K562 (cell line): ENCODE results near the gene BATF. TPM values are rescaled to one million over a fixed set of nuclear protein-coding genes. Genes with fewer than 3 reads are reported as not detected.

Source experiments
- ATAC-seq: fragments of 200-7000 bp; cut with Tn5 transposase; 3 replicates; pipeline ENCODE4 v1.9.1; 2020; ENCODE audit warnings: moderate library complexity
- BruUV-seq: library from RNA; stranded (reverse); fragments of 400-500 nt; replicated peaks from 2 replicates; lab custom pipeline; 2021; lab: Mats Ljungman, UMichigan
- CTCF ChIA-PET: fragments of 300-600 bp; formaldehyde crosslinking; extraction: SDS; loops from one replicate; lab custom pipeline; 2021; ENCODE audit warnings: low intra/inter-chr PET ratio; lab: Yijun Ruan, JAX
- POLR2A ChIA-PET: fragments of 300-600, 350-650 bp; sonication (Branson Sonifier 250); formaldehyde crosslinking; extraction: SDS; loops from one replicate; lab custom pipeline; 2021; ENCODE audit warnings: antibody characterized with exemption, inconsistent platforms; lab: Yijun Ruan, JAX
- DNase-seq, 4 experiments: peaks; one replicate each; pipeline versions ENCODE4 v3.0.0 to v3.0.0-alpha.2; 2011 to 2018; ENCODE audit warnings: low spot score in 3 of 4, mixed read lengths in 3 of 4; ENCODE audit errors: extremely low read depth in 1 of 4
- FAIRE-seq: peaks from 2 replicates; lab custom pipeline; 2011; peaks lifted over from hg19 to GRCh38; lab: Jason Lieb, UNC
- H2AFZ ChIP-seq: 2 replicates; pipeline ENCODE4 v1.6.0; 2011; ENCODE audit warnings: low read depth, low read length, control low read depth, inconsistent platforms
- H3K27ac ChIP-seq: fragments of 200-600 bp; 3 replicates; pipeline ENCODE4 v1.8.0; 2011; ENCODE audit warnings: low read depth, mild to moderate bottlenecking, control low read depth, inconsistent platforms, low read length, moderate library complexity, mixed read lengths; ENCODE audit errors: extremely low read depth
- H3K27me3 ChIP-seq, 2 experiments: fragments of 300-600 bp in 1 of 2; 2 replicates in 1 of 2; 3 replicates in 1 of 2; pipeline versions ENCODE4 v1.6.0 to v1.8.0; 2011; ENCODE audit warnings: inconsistent platforms in 2 of 2, low read length in 2 of 2, mild to moderate bottlenecking in 1 of 2, mixed read lengths in 1 of 2, moderate library complexity in 1 of 2; ENCODE audit not compliant: control insufficient read depth in 2 of 2, insufficient read depth in 2 of 2
- H3K36me3 ChIP-seq: fragments of 300-600 bp; 3 replicates; pipeline ENCODE4 v1.8.0; 2011; ENCODE audit warnings: mild to moderate bottlenecking, low read length, inconsistent platforms; ENCODE audit not compliant: control insufficient read depth, insufficient read depth
- H3K4me1 ChIP-seq, 2 experiments: fragments of 200-600 bp in 1 of 2; replicated peaks in 1 of 2; 2 replicates in 1 of 2; 3 replicates in 1 of 2; pipeline versions ENCODE4 v1.5.1 to v1.8.0; 2011; ENCODE audit warnings: inconsistent platforms in 2 of 2, low read length in 2 of 2, mild to moderate bottlenecking in 1 of 2, mixed read lengths in 1 of 2, moderate library complexity in 1 of 2; ENCODE audit not compliant: control insufficient read depth in 2 of 2, insufficient read depth in 2 of 2
- H3K4me2 ChIP-seq: 2 replicates; pipeline ENCODE4 v1.6.1; 2011; ENCODE audit warnings: low read length, control low read depth, inconsistent platforms, mixed read lengths; ENCODE audit not compliant: insufficient read depth
- H3K4me3 ChIP-seq: fragments of 200-600 bp; sonication (generic), shearing (Covaris generic); 2 replicates; pipeline ENCODE4 v1.5.1; 2016; ENCODE audit warnings: control low read depth, inconsistent platforms
- H3K79me2 ChIP-seq: fragments of 200-600 bp; 3 replicates; pipeline ENCODE4 v1.8.0; 2011; ENCODE audit warnings: low read length, inconsistent platforms; ENCODE audit not compliant: control insufficient read depth, insufficient read depth
- H3K9ac ChIP-seq, 2 experiments: 2 replicates each; pipeline versions ENCODE4 v1.6.0 to v1.6.1; 2011; ENCODE audit warnings: low read depth in 2 of 2, low read length in 2 of 2, control low read depth in 1 of 2, inconsistent platforms in 1 of 2, mild to moderate bottlenecking in 1 of 2, mixed read lengths in 1 of 2; ENCODE audit not compliant: insufficient read depth in 1 of 2
- H3K9me1 ChIP-seq: one replicate; pipeline ENCODE4 v1.6.0; 2011; ENCODE audit warnings: inconsistent platforms, mild to moderate bottlenecking, low read length, moderate library complexity; ENCODE audit not compliant: control insufficient read depth, insufficient read depth
- H3K9me3 ChIP-seq: replicated peaks from 2 replicates; pipeline ENCODE4 v1.5.1; 2011; ENCODE audit warnings: low read depth, low read length, inconsistent platforms; ENCODE audit not compliant: control insufficient read depth, insufficient read depth
- H4K20me1 ChIP-seq: replicated peaks from 2 replicates; pipeline ENCODE4 v1.6.1; 2011; ENCODE audit warnings: low read length, inconsistent platforms, mixed read lengths; ENCODE audit not compliant: control insufficient read depth, insufficient read depth
- CCAR2 ChIP-seq: fragments of 200-400 bp; formaldehyde crosslinking; IDR thresholded peaks from 2 replicates; pipeline ENCODE4 v1.6.1; 2017; ENCODE audit warnings: mild to moderate bottlenecking, low read depth, low read length
- SIN3B ChIP-seq: fragments of 450-650 bp; IDR thresholded peaks from 2 replicates; pipeline ENCODE4 v1.6.1; 2017; ENCODE audit warnings: low read depth, mild to moderate bottlenecking, moderate library complexity
- SOX6 ChIP-seq: fragments of 450-650 bp; IDR thresholded peaks from 2 replicates; pipeline ENCODE4 v1.6.1; 2014; ENCODE audit warnings: mild to moderate bottlenecking
- ZFP30 ChIP-seq: fragments of 250-450 bp; sonication (Bioruptor Pico); IDR thresholded peaks from 2 replicates; pipeline ENCODE4 v1.8.0; 2022; ENCODE audit warnings: moderate library complexity, mild to moderate bottlenecking, inconsistent platforms, borderline replicate concordance
- ZNF780A ChIP-seq: fragments of 250-450 bp; sonication (Bioruptor Pico); IDR thresholded peaks from 2 replicates; pipeline ENCODE4 v1.5.0; 2021; ENCODE audit warnings: mild to moderate bottlenecking
- WGBS: fragments of 100-300 bp; shearing (Covaris generic); methylation state at CpG from one replicate; pipeline ENCODE4 v1.1.6; 2016; ENCODE audit warnings: low coverage, mixed read lengths; ENCODE audit not compliant: insufficient coverage; ENCODE audit errors: missing lambda C conversion rate; 5-methylcytosine and 5-hydroxymethylcytosine counted together
- in situ Hi-C: fragments of 300-500 bp; cut with MboI; formaldehyde crosslinking; loops from 4 replicates; pipeline ENCODE4 v1.15.0; 2018; ENCODE audit warnings: inconsistent platforms, mixed read lengths
- intact Hi-C: fragments of 100-400 bp; cut with micrococcal nuclease; formaldehyde crosslinking; loops from 2 replicates; pipeline ENCODE4 v1.14.2; 2022
- polyA plus RNA-seq, 8 experiments: library from polyadenylated mRNA; depleted of rRNA in 4 of 8; stranded (reverse) in 5 of 8; unstranded in 3 of 8; fragments of >200 nt; fragmentation: Nextera tagmentation in 2 of 8; fragmentation: Illumina TruSeq in 1 of 8; extraction: Ambion mirVana in 2 of 8; extraction: Trizol in 1 of 8; gene quantifications; 2 replicates each; pipeline versions ENCODE4 v1.2.1 to v1.2.3, GENCODE V29; 2011 to 2014; ENCODE audit warnings: inconsistent platforms in 1 of 8, missing spikeins in 1 of 8
- total RNA-seq, 7 experiments: library from RNA; depleted of rRNA in 6 of 7; stranded (reverse); fragments of >200 nt in 6 of 7; fragmentation: Illumina TruSeq in 2 of 7; extraction: Trizol in 2 of 7; gene quantifications; 2 replicates each; pipeline versions ENCODE4 v1.2.1 to v1.2.3, GENCODE V29; 2011 to 2021; ENCODE audit warnings: low replicate concordance in 1 of 7
- TF ChIP-seq, protein P1 (sequence below): fragments of 450-650 bp; formaldehyde crosslinking; IDR thresholded peaks from 2 replicates; pipeline ENCODE4 v1.4.0; 2022; ENCODE audit warnings: missing genetic modification characterization

BATF gene
- total and polyA plus RNA-seq, 9 of the 15 experiments (the other 6 are each of a cell fraction or from before 2014, with no cell fraction given), result 0.13 to 2.1 (median 0.55) TPM; not detected in 2

DNA sequence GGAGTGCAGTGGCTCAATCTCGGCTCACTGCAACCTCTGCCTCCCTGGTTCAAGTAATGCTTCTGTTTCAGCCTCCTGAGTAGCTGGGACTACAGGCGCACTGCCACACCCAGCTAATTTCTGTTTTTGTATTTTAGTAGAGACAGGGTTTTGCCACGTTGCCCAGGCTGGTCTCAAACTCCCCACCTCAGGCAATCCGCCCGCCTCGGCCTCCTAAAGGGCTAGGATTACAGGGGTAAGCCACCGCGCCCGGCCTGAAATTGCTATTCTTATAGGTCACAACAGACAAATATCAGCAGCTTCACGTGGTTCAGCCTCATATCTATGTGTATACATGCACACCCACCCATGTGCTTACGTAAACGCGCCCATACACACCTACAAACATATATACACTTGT, 23.6 kb downstream of the BATF start:
- no peaks in the 10 kb centered on the region for H3K9me1 ChIP-seq
- H3K27me3 ChIP-seq, result peaks cover 2 to 34% of the 10 kb centered on the region in 2 experiments; a peak in 2 of 5 replicates
- CTCF ChIA-PET, result no interaction called here
- no peak overlapping the region for H3K4me3 ChIP-seq
- no peak overlapping the region for H3K4me2 ChIP-seq
- in situ Hi-C loops (no loop called here), intact Hi-C loops (no loop called here)
- no peaks in the 10 kb centered on the region for H3K79me2 ChIP-seq
- H2AFZ ChIP-seq, result no peak overlapping the region
- H3K27ac ChIP-seq, result no peak overlapping the region
- POLR2A ChIA-PET, result no interaction called here
- H3K9ac ChIP-seq, result no peak overlapping the region
- no peak for FAIRE-seq
- no peak for DNase-seq
- H3K36me3 ChIP-seq, result no peaks in the 10 kb centered on the region
- no peaks in the 10 kb centered on the region for H4K20me1 ChIP-seq
- ATAC-seq, result no peak
- WGBS, result 44% methylated on average over 11 of the region's 13 CpGs
- TF ChIP-seq CCAR2, result no peak
- TF ChIP-seq SIN3B, result no peak
- no peak for TF ChIP-seq SOX6
- H3K4me1 ChIP-seq, result peaks cover 0 to 9% of the 10 kb centered on the region in 2 experiments; a peak in 3 of 5 replicates
- no peaks in the 10 kb centered on the region for H3K9me3 ChIP-seq
- no TSS peak for BruUV-seq

DNA sequence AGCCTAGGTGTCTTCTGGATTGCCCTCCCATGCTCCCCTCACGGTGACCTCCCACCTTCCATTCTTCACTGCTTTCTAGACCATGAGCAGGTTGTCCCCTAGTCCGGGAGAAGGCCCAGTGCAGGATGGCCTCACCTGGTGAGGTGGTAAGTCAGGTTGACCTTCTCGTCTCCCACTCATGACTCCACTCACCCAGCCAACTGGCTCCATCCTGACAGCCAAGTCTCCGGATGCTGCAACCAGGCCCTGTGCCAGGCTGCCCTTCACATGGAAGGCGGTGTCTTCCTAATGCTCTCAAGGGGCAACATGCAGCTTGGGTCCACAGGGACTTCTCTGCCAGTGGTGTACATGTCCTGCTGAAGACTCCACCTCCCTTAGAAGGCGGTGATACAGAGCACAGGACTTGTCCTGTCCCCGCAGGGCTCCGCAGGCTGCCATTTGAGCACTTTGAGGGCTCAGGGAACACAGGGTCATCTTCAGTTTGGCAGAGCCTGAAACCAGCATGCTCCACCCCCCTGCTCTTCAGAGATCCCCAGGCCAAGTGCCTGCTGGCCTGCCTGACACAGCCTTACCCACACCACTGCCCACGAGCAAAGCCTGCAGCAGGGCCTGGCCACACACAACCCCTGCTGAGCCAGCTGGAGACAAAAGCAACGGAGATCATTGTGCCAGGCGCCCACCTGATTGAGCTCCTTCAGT, 25.4 kb downstream of the BATF start:
- FAIRE-seq, result no peak
- no peak for ATAC-seq
- Histone ChIP-seq H4K20me1 (no peaks in the 10 kb centered on the region), H3K36me3 (no peaks in the 10 kb centered on the region)
- TF ChIP-seq ZFP30, result no peak
- TF ChIP-seq, protein P1, sequence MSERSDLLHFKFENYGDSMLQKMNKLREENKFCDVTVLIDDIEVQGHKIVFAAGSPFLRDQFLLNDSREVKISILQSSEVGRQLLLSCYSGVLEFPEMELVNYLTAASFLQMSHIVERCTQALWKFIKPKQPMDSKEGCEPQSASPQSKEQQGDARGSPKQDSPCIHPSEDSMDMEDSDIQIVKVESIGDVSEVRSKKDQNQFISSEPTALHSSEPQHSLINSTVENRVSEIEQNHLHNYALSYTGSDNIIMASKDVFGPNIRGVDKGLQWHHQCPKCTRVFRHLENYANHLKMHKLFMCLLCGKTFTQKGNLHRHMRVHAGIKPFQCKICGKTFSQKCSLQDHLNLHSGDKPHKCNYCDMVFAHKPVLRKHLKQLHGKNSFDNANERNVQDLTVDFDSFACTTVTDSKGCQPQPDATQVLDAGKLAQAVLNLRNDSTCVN (CRISPR knock-in tag), result no peak
- no peak for TF ChIP-seq ZNF780A (CRISPR knock-in tag)
- TF ChIP-seq, all 486 proteins: peak for 0
- Histone ChIP-seq H3K27ac (no peak overlapping the region), H3K79me2 (no peaks in the 10 kb centered on the region), H3K9ac (no peak overlapping the region), H3K27me3 (peaks cover 2 to 39% of the 10 kb centered on the region in 2 experiments; a peak in 3 of 5 replicates), H3K9me1 (no peaks in the 10 kb centered on the region), H3K4me1 (peaks cover 0 to 5% of the 10 kb centered on the region in 2 experiments; a peak in 3 of 5 replicates), H3K4me2 (no peak overlapping the region), H2AFZ (no peak overlapping the region), H3K9me3 (no peaks in the 10 kb centered on the region), H3K4me3 (no peak overlapping the region)
- in situ Hi-C loops, result no loop called here
- WGBS, result 17% methylated on average over 9 of the region's 11 CpGs
- ChIA-PET POLR2A (no interaction called here), CTCF (interaction anchor here (0.5 kb wide), 1 partner anchor 60 kb away, joined by 4 read pairs; no protein-coding TSS in a partner anchor)
- intact Hi-C loops, result no loop called here
- no peak for DNase-seq
- BruUV-seq, result no TSS peak
